Natural killer cell (primary cell): ENCODE results near the gene GXYLT1. TPM values are rescaled to one million over a fixed set of nuclear protein-coding genes. Genes with fewer than 3 reads are reported as not detected.

ENCODE experiments used
- ATAC-seq, 3 donors: fragments of 150-1000 bp in 2 of 3; fragments of 200-7000 bp in 1 of 3; cut with Tn5 transposase; 1 replicate in 1 of 3; 2 replicates in 2 of 3; pipeline ENCODE4 v1.10.0; 2021; ENCODE audit warnings: mild to moderate bottlenecking in 2 of 3, moderate library complexity in 2 of 3
- DNase-seq, 2 donors: peaks; one replicate each; pipeline versions ENCODE4 v3.0.0 to v3.0.0-alpha.2; 2013 to 2021; ENCODE audit warnings: mixed read lengths in 1 of 2
- H3K27ac ChIP-seq: one replicate; pipeline ENCODE4 v1.5.1; 2013; ENCODE audit warnings: mild to moderate bottlenecking, low read length
- H3K27me3 ChIP-seq: one replicate; pipeline ENCODE4 v1.6.1; 2013; ENCODE audit warnings: low read length; ENCODE audit not compliant: control insufficient read depth, insufficient read depth
- H3K36me3 ChIP-seq: one replicate; pipeline ENCODE4 v1.6.1; 2013; ENCODE audit warnings: low read length; ENCODE audit not compliant: control insufficient read depth, insufficient read depth
- H3K4me1 ChIP-seq: one replicate; pipeline ENCODE4 v1.6.1; 2013; ENCODE audit warnings: low read length; ENCODE audit not compliant: control insufficient read depth, insufficient read depth
- H3K4me3 ChIP-seq: one replicate; pipeline ENCODE4 v1.5.1; 2013; ENCODE audit warnings: low read length
- H3K9me3 ChIP-seq: one replicate; pipeline ENCODE4 v1.6.1; 2013; ENCODE audit warnings: low read length; ENCODE audit not compliant: control insufficient read depth, insufficient read depth
- H3K27ac Mint-ChIP-seq, 2 donors: one replicate each; pipeline ENCODE4 v1.8.0; 2022; ENCODE audit warnings: mild to moderate bottlenecking in 2 of 2, mixed read lengths in 2 of 2, moderate library complexity in 1 of 2
- H3K27me3 Mint-ChIP-seq, 2 donors: one replicate each; pipeline ENCODE4 v1.8.0; 2022; ENCODE audit warnings: low read depth in 2 of 2, mixed read lengths in 2 of 2
- H3K36me3 Mint-ChIP-seq: one replicate; pipeline ENCODE4 v1.8.0; 2022; ENCODE audit warnings: mixed read lengths
- H3K4me1 Mint-ChIP-seq, 2 donors: one replicate each; pipeline ENCODE4 v1.8.0; 2022; ENCODE audit warnings: mixed read lengths in 2 of 2
- H3K4me3 Mint-ChIP-seq: one replicate; pipeline ENCODE4 v1.8.0; 2022; ENCODE audit warnings: mild to moderate bottlenecking, moderate library complexity, mixed read lengths
- H3K9me3 Mint-ChIP-seq, 2 donors: one replicate each; pipeline ENCODE4 v1.8.0; 2022; ENCODE audit warnings: mixed read lengths in 2 of 2
- WGBS: methylation state at CpG from one replicate; pipeline ENCODE4 v1.1.7; 2013; ENCODE audit warnings: missing lambda C conversion rate; ENCODE audit not compliant: insufficient coverage; 5-methylcytosine and 5-hydroxymethylcytosine counted together
- intact Hi-C: fragments of 100-400 bp; cut with micrococcal nuclease; formaldehyde crosslinking; loops from one replicate; pipeline ENCODE4 v1.14.2; 2022
- total RNA-seq, 4 donors: library from RNA; stranded (reverse); fragments of 120-200 nt in 1 of 4; gene quantifications; one replicate each; pipeline versions ENCODE4 v1.2.3 to v1.2.4, GENCODE V29; 2013 to 2022
- TF ChIP-seq, protein P1 (sequence below): fragments of 200-600 bp; IDR thresholded peaks from one replicate; pipeline ENCODE4 v1.8.0; 2022; ENCODE audit warnings: antibody characterized with exemption

Gene GXYLT1
- total RNA-seq, 3 donors from 2014 or later (not counting 1 experiment from before 2014, with no cell fraction given): 12.3 to 13.0 (median 12.7) TPM

DNA sequence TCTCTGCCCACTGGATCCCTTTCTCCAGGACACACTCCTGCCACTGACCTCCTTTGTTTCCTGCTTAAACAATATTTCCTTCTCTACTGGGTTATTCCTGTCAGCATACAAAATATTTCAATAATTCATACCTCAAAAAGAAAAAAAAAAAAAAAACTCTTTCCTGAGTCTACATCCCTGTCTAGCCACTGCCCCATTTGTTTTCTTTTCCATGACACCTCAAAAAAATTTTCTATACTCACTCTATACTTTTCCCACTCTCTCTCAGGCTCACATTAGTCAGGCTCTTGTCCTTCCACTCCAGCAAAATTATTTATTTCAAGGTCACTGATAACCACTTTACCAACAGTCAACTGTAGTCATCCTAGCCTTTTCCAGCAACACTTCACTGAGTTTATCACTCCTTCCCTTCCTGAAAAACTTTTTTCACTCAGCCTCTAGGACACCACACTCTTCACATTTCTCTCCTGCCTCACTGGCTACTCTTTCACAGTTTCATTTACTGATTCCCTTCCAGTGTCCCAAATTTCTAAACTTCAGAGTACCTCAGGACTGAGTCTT, 29.4 kb upstream of the GXYLT1 start:
- TF ChIP-seq, protein P1, sequence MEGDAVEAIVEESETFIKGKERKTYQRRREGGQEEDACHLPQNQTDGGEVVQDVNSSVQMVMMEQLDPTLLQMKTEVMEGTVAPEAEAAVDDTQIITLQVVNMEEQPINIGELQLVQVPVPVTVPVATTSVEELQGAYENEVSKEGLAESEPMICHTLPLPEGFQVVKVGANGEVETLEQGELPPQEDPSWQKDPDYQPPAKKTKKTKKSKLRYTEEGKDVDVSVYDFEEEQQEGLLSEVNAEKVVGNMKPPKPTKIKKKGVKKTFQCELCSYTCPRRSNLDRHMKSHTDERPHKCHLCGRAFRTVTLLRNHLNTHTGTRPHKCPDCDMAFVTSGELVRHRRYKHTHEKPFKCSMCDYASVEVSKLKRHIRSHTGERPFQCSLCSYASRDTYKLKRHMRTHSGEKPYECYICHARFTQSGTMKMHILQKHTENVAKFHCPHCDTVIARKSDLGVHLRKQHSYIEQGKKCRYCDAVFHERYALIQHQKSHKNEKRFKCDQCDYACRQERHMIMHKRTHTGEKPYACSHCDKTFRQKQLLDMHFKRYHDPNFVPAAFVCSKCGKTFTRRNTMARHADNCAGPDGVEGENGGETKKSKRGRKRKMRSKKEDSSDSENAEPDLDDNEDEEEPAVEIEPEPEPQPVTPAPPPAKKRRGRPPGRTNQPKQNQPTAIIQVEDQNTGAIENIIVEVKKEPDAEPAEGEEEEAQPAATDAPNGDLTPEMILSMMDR: no peak
- Histone ChIP-seq H3K4me1 (no peaks in the 10 kb centered on the region), H3K9me3 (no peaks in the 10 kb centered on the region), H3K27ac (no peak overlapping the region), H3K36me3 (peaks cover 7% of the 10 kb centered on the region), H3K4me3 (no peak overlapping the region), H3K27me3 (no peaks in the 10 kb centered on the region)
- peaks cover 8% of the 10 kb centered on the region for H3K36me3 Mint-ChIP-seq
- no peak overlapping the region for H3K4me3 Mint-ChIP-seq
- peaks cover 0 to 2% of the 10 kb centered on the region in 2 donors for H3K9me3 Mint-ChIP-seq
- no peaks in the 10 kb centered on the region for H3K27me3 Mint-ChIP-seq
- ATAC-seq (no peak), DNase-seq (no peak)
- intact Hi-C loops: no loop called here
- H3K4me1 Mint-ChIP-seq: peaks cover 27 to 34% of the 10 kb centered on the region in 2 donors
- peak overlapping the region in 1 of 2 donors; percentile 55 for H3K27ac Mint-ChIP-seq

GRCh38 chr12:42172441-42173210, 28.0 kb upstream of the GXYLT1 start:
- peaks cover 26 to 38% of the 10 kb centered on the region in 2 donors for H3K4me1 Mint-ChIP-seq

DNA sequence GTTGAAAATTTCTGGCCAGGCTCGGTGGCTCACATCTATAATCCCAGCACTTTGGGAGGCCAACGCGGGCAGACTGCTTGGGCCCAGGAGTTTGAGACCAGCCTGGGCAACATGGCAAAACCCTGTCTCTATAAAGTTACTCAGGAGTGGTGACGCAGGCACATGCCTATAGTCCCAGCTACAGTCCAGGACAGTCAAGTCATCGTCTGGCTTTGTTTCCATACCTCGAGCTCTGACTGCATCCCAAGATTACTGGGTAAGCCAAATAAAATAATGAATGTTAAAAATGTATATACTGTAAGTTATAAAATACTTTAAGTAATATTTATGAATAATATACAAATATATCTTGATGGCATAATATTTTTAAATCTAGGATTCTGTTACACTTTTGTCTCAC, 23.0 kb upstream of the GXYLT1 start:
- intact Hi-C loops: no loop called here
- no peak overlapping the region for H3K4me3 Mint-ChIP-seq
- no peaks in the 10 kb centered on the region for H3K27me3 Mint-ChIP-seq
- Histone ChIP-seq H3K27me3 (no peaks in the 10 kb centered on the region), H3K27ac (no peak overlapping the region), H3K4me1 (no peaks in the 10 kb centered on the region), H3K9me3 (no peaks in the 10 kb centered on the region), H3K4me3 (no peak overlapping the region), H3K36me3 (peaks cover 3% of the 10 kb centered on the region)
- no peaks in the 10 kb centered on the region for H3K9me3 Mint-ChIP-seq
- ATAC-seq (no peak), DNase-seq (no peak)
- 98% methylated on average over 6 of the region's 6 CpGs for WGBS
- H3K4me1 Mint-ChIP-seq: peaks cover 20 to 27% of the 10 kb centered on the region in 2 donors
- TF ChIP-seq, protein P1: no peak
- H3K36me3 Mint-ChIP-seq: no peaks in the 10 kb centered on the region
- no peak overlapping the region for H3K27ac Mint-ChIP-seq

More at GRCh38 chr12:42172441-42173210, 28.0 kb upstream of the GXYLT1 start:
- no peak overlapping the region for H3K27ac ChIP-seq
- no peak for ATAC-seq
- no peaks in the 10 kb centered on the region for H3K27me3 ChIP-seq
- Mint-ChIP-seq H3K36me3 (peaks cover 8% of the 10 kb centered on the region), H3K4me3 (no peak overlapping the region), H3K27ac (peak overlapping the region in 1 of 2 donors; percentile 55), H3K9me3 (peaks cover 0 to 2% of the 10 kb centered on the region in 2 donors), H3K27me3 (no peaks in the 10 kb centered on the region)
- DNase-seq: no peak
- H3K4me3 ChIP-seq: no peak overlapping the region
- H3K36me3 ChIP-seq: peaks cover 7% of the 10 kb centered on the region
- H3K9me3 ChIP-seq: no peaks in the 10 kb centered on the region
- H3K4me1 ChIP-seq: no peaks in the 10 kb centered on the region
- 100% methylated on average over 1 of the region's 4 CpGs for WGBS
- TF ChIP-seq, protein P1: no peak
- intact Hi-C loops: no loop called here
